Kidney (tissue), 14 donors: Measurements from ENCODE around the gene ZFPM1. TPM values are rescaled to one million over a fixed set of nuclear protein-coding genes. Genes with fewer than 3 reads are reported as not detected.

Source experiments
- DNase-seq, 5 donors: peaks; one replicate each; pipeline ENCODE4 v3.0.0-alpha.2; 2013 to 2020
- FAIRE-seq: peaks from 2 replicates; lab custom pipeline; 2012; peaks lifted over from hg19 to GRCh38; lab: Jason Lieb, UNC
- H3K27ac ChIP-seq, 2 donors: one replicate each; pipeline ENCODE4 v1.7.0; 2013; ENCODE audit warnings: low read depth in 2 of 2, low read length in 2 of 2, inconsistent platforms in 1 of 2
- H3K27me3 ChIP-seq: one replicate; pipeline ENCODE4 v1.7.1; 2013; ENCODE audit warnings: low read length, inconsistent platforms; ENCODE audit not compliant: control insufficient read depth, insufficient read depth
- H3K36me3 ChIP-seq, 3 donors: one replicate each; pipeline versions ENCODE4 v1.7.0 to v1.7.1; 2013; ENCODE audit warnings: low read length in 3 of 3, control low read depth in 1 of 3, inconsistent platforms in 1 of 3; ENCODE audit not compliant: insufficient read depth in 3 of 3, control insufficient read depth in 2 of 3
- H3K4me1 ChIP-seq, 3 donors: one replicate each; pipeline versions ENCODE4 v1.7.0 to v1.7.1; 2013; ENCODE audit warnings: low read length in 3 of 3, inconsistent platforms in 1 of 3, low read depth in 1 of 3; ENCODE audit not compliant: control insufficient read depth in 2 of 3, insufficient read depth in 2 of 3
- H3K4me3 ChIP-seq, 3 donors: one replicate each; pipeline versions ENCODE4 v1.7.0 to v1.8.1; 2013; ENCODE audit warnings: low read length in 3 of 3, control low read depth in 1 of 3, inconsistent platforms in 1 of 3
- H3K9ac ChIP-seq, 3 donors: one replicate each; pipeline versions ENCODE4 v1.7.0 to v1.7.1; 2013; ENCODE audit warnings: low read length in 3 of 3, control low read depth in 1 of 3, inconsistent platforms in 1 of 3
- H3K9me3 ChIP-seq, 3 donors: one replicate each; pipeline versions ENCODE4 v1.7.0 to v1.7.1; 2013; ENCODE audit warnings: low read length in 3 of 3, control low read depth in 1 of 3, inconsistent platforms in 1 of 3; ENCODE audit not compliant: control insufficient read depth in 2 of 3, insufficient read depth in 1 of 3
- intact Hi-C: fragments of 100-400 bp; cut with DNase I; formaldehyde crosslinking; loops from one replicate; pipeline ENCODE4 v1.11.1; 2022
- polyA plus RNA-seq: library from polyadenylated mRNA; stranded (reverse); fragments of 350-450 nt; fragmentation: Illumina TruSeq; extraction: RNeasy Lipid Tissue Mini Kit (QIAGEN cat#74804); gene quantifications from one replicate; pipeline ENCODE4 v1.2.3, GENCODE V29; 2014; ENCODE audit warnings: low read depth, low replicate concordance; ENCODE audit not compliant: insufficient read depth
- total RNA-seq: library from RNA; stranded (reverse); fragmentation: NEBNext Ultra II Directional; extraction: Animal tissue kit (Norgen Biotek cat#: 25700); gene quantifications from one replicate; pipeline ENCODE4 v1.2.1, GENCODE V29; 2021
- TF ChIP-seq, protein P1 (sequence below): IDR thresholded peaks from 3 replicates; pipeline ENCODE4 v1.5.1; 2012; ENCODE audit warnings: mild to moderate bottlenecking, moderate library complexity, borderline replicate concordance; ENCODE audit not compliant: insufficient read depth; ENCODE audit errors: extremely low read depth
- donor health status: control.
- donor health status: control.
- donor health status: control.
- donor health status: control.
- donor health status: control.
- donor health status: DM: yes; HTN: yes; CAD: no.
- donor health status: Normal renal cell carcinoma (clear cell type).

ZFPM1 gene
- total and polyA plus RNA-seq, 2 donors from 2014 or later = 1.9 to 9.2 TPM

- Histone ChIP-seq H3K27ac (no peak overlapping the region), H3K9me3 (no peaks in the 10 kb centered on the region), H3K27me3 (no peaks in the 10 kb centered on the region), H3K36me3 (no peaks in the 10 kb centered on the region), H3K4me1 (no peaks in the 10 kb centered on the region), H3K9ac (no peak overlapping the region), H3K4me3 (no peak overlapping the region)
- TF ChIP-seq, protein P1, sequence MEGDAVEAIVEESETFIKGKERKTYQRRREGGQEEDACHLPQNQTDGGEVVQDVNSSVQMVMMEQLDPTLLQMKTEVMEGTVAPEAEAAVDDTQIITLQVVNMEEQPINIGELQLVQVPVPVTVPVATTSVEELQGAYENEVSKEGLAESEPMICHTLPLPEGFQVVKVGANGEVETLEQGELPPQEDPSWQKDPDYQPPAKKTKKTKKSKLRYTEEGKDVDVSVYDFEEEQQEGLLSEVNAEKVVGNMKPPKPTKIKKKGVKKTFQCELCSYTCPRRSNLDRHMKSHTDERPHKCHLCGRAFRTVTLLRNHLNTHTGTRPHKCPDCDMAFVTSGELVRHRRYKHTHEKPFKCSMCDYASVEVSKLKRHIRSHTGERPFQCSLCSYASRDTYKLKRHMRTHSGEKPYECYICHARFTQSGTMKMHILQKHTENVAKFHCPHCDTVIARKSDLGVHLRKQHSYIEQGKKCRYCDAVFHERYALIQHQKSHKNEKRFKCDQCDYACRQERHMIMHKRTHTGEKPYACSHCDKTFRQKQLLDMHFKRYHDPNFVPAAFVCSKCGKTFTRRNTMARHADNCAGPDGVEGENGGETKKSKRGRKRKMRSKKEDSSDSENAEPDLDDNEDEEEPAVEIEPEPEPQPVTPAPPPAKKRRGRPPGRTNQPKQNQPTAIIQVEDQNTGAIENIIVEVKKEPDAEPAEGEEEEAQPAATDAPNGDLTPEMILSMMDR = no peak
- FAIRE-seq (no peak), DNase-seq (no peak)
- intact Hi-C loops = no loop called here
These were observed 36.4 kb upstream of the ZFPM1 start for GRCh38 chr16:88416686-88417085.

DNA sequence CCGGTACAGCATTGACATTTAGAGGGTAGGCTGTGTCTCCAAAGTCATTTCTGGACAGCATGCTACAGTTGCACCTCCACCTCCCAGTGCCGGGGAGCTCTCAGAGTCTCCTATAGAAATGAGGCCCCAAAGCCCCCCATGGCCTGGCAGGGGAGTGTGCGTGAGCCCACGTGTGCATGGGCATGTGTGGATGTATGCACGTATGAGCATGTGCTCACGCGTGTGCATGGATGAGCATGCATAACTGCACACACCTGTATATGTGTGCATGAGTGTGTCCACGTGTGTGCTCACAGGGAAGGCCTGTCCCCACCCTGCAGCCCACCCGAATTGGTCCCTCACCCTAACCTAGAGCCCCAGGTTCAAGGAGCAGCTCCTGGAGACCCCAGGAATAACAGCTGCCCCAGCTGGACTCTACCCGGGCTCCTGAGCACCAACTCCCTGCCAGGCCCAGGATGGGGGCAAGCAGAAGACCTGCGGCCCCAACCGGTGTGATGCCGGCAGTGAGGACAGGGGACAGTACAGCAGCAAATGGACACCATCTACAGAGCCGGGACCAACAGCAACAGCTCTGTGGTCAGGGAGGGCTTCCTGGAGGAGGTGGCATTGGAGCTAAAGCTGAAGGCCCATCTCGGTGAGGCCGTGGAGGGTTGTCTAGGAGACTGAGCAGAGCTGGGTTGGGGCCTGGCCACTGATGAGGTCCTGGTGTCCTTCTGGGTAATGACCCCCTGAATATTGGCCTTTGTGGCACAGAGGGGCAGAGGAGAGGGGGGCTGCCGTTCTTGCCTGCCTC, 35.2 kb upstream of the ZFPM1 start:
- FAIRE-seq = no peak

DNA sequence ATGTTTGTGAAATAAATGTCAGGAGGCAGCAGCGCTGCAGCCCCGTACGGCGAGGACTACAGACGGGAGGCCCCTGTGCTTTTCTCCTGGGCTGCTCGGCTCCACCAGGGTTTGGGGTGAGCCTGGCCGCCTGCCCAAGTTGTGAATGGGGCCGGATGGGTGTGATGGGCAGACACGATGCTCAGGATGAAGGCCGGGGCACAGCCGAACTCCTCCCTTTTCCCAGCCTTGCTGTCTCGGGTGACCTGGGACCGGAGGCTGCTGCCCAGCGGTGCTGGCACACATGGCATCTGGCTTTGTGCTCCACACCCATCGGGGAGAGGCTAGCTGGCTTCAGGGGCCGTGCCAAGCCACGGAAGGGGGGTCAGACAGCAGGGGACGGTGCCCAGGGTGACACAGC, 34.2 kb upstream of the ZFPM1 start:
- H3K27ac ChIP-seq = no peak overlapping the region
- intact Hi-C loops = no loop called here
- H3K9me3 ChIP-seq = no peaks in the 10 kb centered on the region
- FAIRE-seq = no peak
- no peaks in the 10 kb centered on the region for H3K4me1 ChIP-seq
- H3K36me3 ChIP-seq = no peaks in the 10 kb centered on the region
- no peak overlapping the region for H3K9ac ChIP-seq
- H3K4me3 ChIP-seq = no peak overlapping the region
- no peaks in the 10 kb centered on the region for H3K27me3 ChIP-seq
- TF ChIP-seq, protein P1 = no peak
- DNase-seq = no peak

More for the DNA sequence above, 35.2 kb upstream of the ZFPM1 start:
- Histone ChIP-seq H3K27ac (no peak overlapping the region), H3K9me3 (no peaks in the 10 kb centered on the region), H3K36me3 (no peaks in the 10 kb centered on the region), H3K27me3 (no peaks in the 10 kb centered on the region), H3K4me1 (no peaks in the 10 kb centered on the region), H3K9ac (no peak overlapping the region), H3K4me3 (no peak overlapping the region)
- no peak for DNase-seq
- TF ChIP-seq, protein P1 = no peak
- intact Hi-C loops = no loop called here
